Liver (tissue), 9 donors: Measurements from ENCODE around the gene KAT6B. TPM values are rescaled to one million over a fixed set of nuclear protein-coding genes. Genes with fewer than 3 reads are reported as not detected.

ENCODE experiments used
- DNase-seq: peaks from one replicate; pipeline ENCODE4 v3.0.0-alpha.2; 2017; ENCODE audit warnings: low spot score
- H3K27ac ChIP-seq, 2 donors: one replicate each; pipeline ENCODE4 v1.7.0; 2013; ENCODE audit warnings: inconsistent platforms in 2 of 2, low read length in 2 of 2, control low read depth in 1 of 2, low read depth in 1 of 2, mild to moderate bottlenecking in 1 of 2
- H3K27me3 ChIP-seq, 4 donors: one replicate each; pipeline versions ENCODE4 v1.6.1 to v1.7.0; 2013; ENCODE audit warnings: low read length in 3 of 4, inconsistent platforms in 1 of 4, mild to moderate bottlenecking in 1 of 4, moderate library complexity in 1 of 4; ENCODE audit not compliant: control insufficient read depth in 4 of 4, insufficient read depth in 4 of 4
- H3K36me3 ChIP-seq, 4 donors: one replicate each; pipeline versions ENCODE4 v1.6.1 to v1.7.0; 2013; ENCODE audit warnings: low read length in 3 of 4, mild to moderate bottlenecking in 3 of 4, low read depth in 1 of 4, moderate library complexity in 1 of 4; ENCODE audit not compliant: control insufficient read depth in 4 of 4, insufficient read depth in 3 of 4
- H3K4me1 ChIP-seq, 4 donors: one replicate each; pipeline versions ENCODE4 v1.6.1 to v1.7.0; 2013; ENCODE audit warnings: low read length in 3 of 4, mild to moderate bottlenecking in 3 of 4, moderate library complexity in 1 of 4; ENCODE audit not compliant: control insufficient read depth in 4 of 4, insufficient read depth in 4 of 4
- H3K4me3 ChIP-seq, 3 donors: one replicate each; pipeline versions ENCODE4 v1.6.1 to v1.7.0; 2013; ENCODE audit warnings: low read length in 3 of 3, control low read depth in 1 of 3, low read depth in 1 of 3, mild to moderate bottlenecking in 1 of 3
- H3K9ac ChIP-seq, 2 donors: one replicate each; pipeline ENCODE4 v1.7.0; 2013; ENCODE audit warnings: low read length in 2 of 2, mild to moderate bottlenecking in 2 of 2, moderate library complexity in 2 of 2, control low read depth in 1 of 2, low read depth in 1 of 2
- H3K9me3 ChIP-seq, 4 donors: one replicate each; pipeline versions ENCODE4 v1.6.1 to v1.7.0; 2013; ENCODE audit warnings: low read length in 3 of 4; ENCODE audit not compliant: control insufficient read depth in 4 of 4
- CTCF ChIP-seq: fragments of 150-350 bp; IDR thresholded peaks from 2 replicates; pipeline ENCODE4 v1.5.1; 2017; ENCODE audit warnings: improper control_type of control experiment, low read depth, low read length; ENCODE audit not compliant: missing input control
- EGR1 ChIP-seq, 2 donors: IDR thresholded peaks; 2 replicates each; pipeline ENCODE4 v1.6.1; 2016 to 2018; ENCODE audit warnings: antibody characterized with exemption in 2 of 2, low read depth in 2 of 2
- FOXA1 ChIP-seq: IDR thresholded peaks from 2 replicates; pipeline ENCODE4 v1.6.1; 2016; ENCODE audit warnings: antibody characterized with exemption
- FOXA2 ChIP-seq: IDR thresholded peaks from 2 replicates; pipeline ENCODE4 v1.6.1; 2016; ENCODE audit warnings: antibody characterized with exemption
- GABPA ChIP-seq, 2 donors: IDR thresholded peaks in 1 of 2; conservative IDR thresholded peaks in 1 of 2; 2 replicates each; pipeline ENCODE4 v1.6.1; 2016; ENCODE audit warnings: antibody characterized with exemption in 2 of 2, mild to moderate bottlenecking in 1 of 2, moderate library complexity in 1 of 2
- HNF4A ChIP-seq, 2 donors: conservative IDR thresholded peaks; 2 replicates each; pipeline ENCODE4 v1.6.1; 2016; ENCODE audit warnings: antibody characterized with exemption in 2 of 2, mild to moderate bottlenecking in 2 of 2
- HNF4G ChIP-seq: IDR thresholded peaks from 2 replicates; pipeline ENCODE4 v1.6.1; 2016; ENCODE audit warnings: antibody characterized with exemption
- JUND ChIP-seq, 2 donors: IDR thresholded peaks; 2 replicates each; pipeline ENCODE4 v1.6.1; 2016; ENCODE audit warnings: antibody characterized with exemption in 2 of 2
- NR2F2 ChIP-seq: IDR thresholded peaks from 2 replicates; pipeline ENCODE4 v1.6.1; 2016; ENCODE audit warnings: antibody characterized with exemption
- RAD21 ChIP-seq, 2 donors: IDR thresholded peaks; 2 replicates each; pipeline ENCODE4 v1.6.1; 2016; ENCODE audit warnings: antibody characterized with exemption in 2 of 2, mild to moderate bottlenecking in 2 of 2
- RXRA ChIP-seq, 2 donors: IDR thresholded peaks; 2 replicates each; pipeline ENCODE4 v1.6.1; 2017 to 2018; ENCODE audit warnings: antibody characterized with exemption in 2 of 2, mild to moderate bottlenecking in 1 of 2
- SP1 ChIP-seq: IDR thresholded peaks from 2 replicates; pipeline ENCODE4 v1.6.1; 2018; ENCODE audit warnings: antibody characterized with exemption, mild to moderate bottlenecking
- YY1 ChIP-seq: IDR thresholded peaks from 2 replicates; pipeline ENCODE4 v1.6.1; 2016; ENCODE audit warnings: antibody characterized with exemption, mild to moderate bottlenecking
- ZBTB33 ChIP-seq: IDR thresholded peaks from 2 replicates; pipeline ENCODE4 v1.6.1; 2016; ENCODE audit warnings: antibody characterized with exemption
- WGBS: extraction: QIAGEN DNeasy Blood & Tissue Kit; methylation state at CpG from one replicate; pipeline ENCODE4 v1.1.7; 2013; 5-methylcytosine and 5-hydroxymethylcytosine counted together
- polyA plus RNA-seq, 2 donors: library from polyadenylated mRNA; stranded (reverse) in 1 of 2; unstranded in 1 of 2; fragments of 200-250 nt in 1 of 2; fragments of >200 nt in 1 of 2; fragmentation: Nextera tagmentation in 1 of 2; extraction: Ambion mirVana in 1 of 2; gene quantifications; one replicate each; pipeline versions ENCODE4 v1.2.1 to v1.2.3, GENCODE V29; 2013 to 2015
- total RNA-seq, 2 donors: library from RNA; depleted of rRNA; stranded (reverse); fragments of >200 nt; gene quantifications; one replicate each; pipeline ENCODE4 v1.2.3, GENCODE V29; 2014
- donor health status: healthy.
- donor health status: healthy.
- donor health status: healthy.
- donor health status: healthy.
- donor health status: healthy.

The KAT6B gene
- total and polyA plus RNA-seq, 4 donors = 2.0 to 21.2 (median 8.8) TPM

GRCh38 chr10:74949843-74950765 is 123.7 kb downstream of the KAT6B start (continued):
- TF ChIP-seq NR2F2 (no peak), CTCF (no peak)

GRCh38 chr10:74953214-74953613 is 126.8 kb downstream of the KAT6B start:
- Histone ChIP-seq H3K9ac (no peak overlapping the region), H3K27me3 (no peaks in the 10 kb centered on the region), H3K27ac (no peak overlapping the region), H3K9me3 (no peaks in the 10 kb centered on the region), H3K36me3 (no peaks in the 10 kb centered on the region), H3K4me3 (no peak overlapping the region), H3K4me1 (peaks cover 0 to 18% (median 11%) of the 10 kb centered on the region in 4 donors)
- no peak for TF ChIP-seq EGR1 (IDR thresholded peaks at IDR 0.05; ENCODE audit: low read depth in 2 of 2)
- TF ChIP-seq RXRA (IDR thresholded peaks at IDR 0.05) = peak; percentile 28 to 44
- TF ChIP-seq SP1 = no peak
- no peak for TF ChIP-seq GABPA (IDR thresholded peaks at IDR 0.05 in 1 of 2, conservative IDR thresholded peaks at IDR 0.05 in 1 of 2)
- TF ChIP-seq FOXA2 = no peak
- WGBS = 42% methylated on average over 2 of the region's 2 CpGs
- DNase-seq = no peak

GRCh38 chr10:74955796-74956195 is 129.4 kb downstream of the KAT6B start:
- Histone ChIP-seq H3K4me3 (no peak overlapping the region), H3K36me3 (no peaks in the 10 kb centered on the region), H3K9ac (no peak overlapping the region), H3K27ac (no peak overlapping the region), H3K9me3 (no peaks in the 10 kb centered on the region), H3K27me3 (no peaks in the 10 kb centered on the region), H3K4me1 (peaks cover 0 to 14% (median 6%) of the 10 kb centered on the region in 4 donors)
- no peak for DNase-seq
- WGBS = 91% methylated on average over 5 of the region's 5 CpGs
- TF ChIP-seq JUND (IDR thresholded peaks at IDR 0.05) (no peak), GABPA (IDR thresholded peaks at IDR 0.05 in 1 of 2, conservative IDR thresholded peaks at IDR 0.05 in 1 of 2) (no peak), FOXA2 (no peak), HNF4A (conservative IDR thresholded peaks at IDR 0.05) (no peak), SP1 (no peak), YY1 (no peak), HNF4G (no peak), FOXA1 (no peak), RAD21 (IDR thresholded peaks at IDR 0.05) (no peak), ZBTB33 (no peak), EGR1 (IDR thresholded peaks at IDR 0.05; ENCODE audit: low read depth in 2 of 2) (no peak)
